Activated T-helper 1 cell treated with Interleukin-2 at 50 U/mL for 16 hours (primary cell): Measurements from ENCODE around the gene CDKN2AIPNL.
"Not testable (repeated sequence)": the region's sequence is repeated elsewhere in the genome, so short reads cannot be mapped to it uniquely, and the experiment has no call there.

ENCODE experiments used
- DNase-seq: peaks from one replicate; pipeline ENCODE4 v3.0.0-alpha.2; 2020; ENCODE audit warnings: low read depth

Gene CDKN2AIPNL

DNA sequence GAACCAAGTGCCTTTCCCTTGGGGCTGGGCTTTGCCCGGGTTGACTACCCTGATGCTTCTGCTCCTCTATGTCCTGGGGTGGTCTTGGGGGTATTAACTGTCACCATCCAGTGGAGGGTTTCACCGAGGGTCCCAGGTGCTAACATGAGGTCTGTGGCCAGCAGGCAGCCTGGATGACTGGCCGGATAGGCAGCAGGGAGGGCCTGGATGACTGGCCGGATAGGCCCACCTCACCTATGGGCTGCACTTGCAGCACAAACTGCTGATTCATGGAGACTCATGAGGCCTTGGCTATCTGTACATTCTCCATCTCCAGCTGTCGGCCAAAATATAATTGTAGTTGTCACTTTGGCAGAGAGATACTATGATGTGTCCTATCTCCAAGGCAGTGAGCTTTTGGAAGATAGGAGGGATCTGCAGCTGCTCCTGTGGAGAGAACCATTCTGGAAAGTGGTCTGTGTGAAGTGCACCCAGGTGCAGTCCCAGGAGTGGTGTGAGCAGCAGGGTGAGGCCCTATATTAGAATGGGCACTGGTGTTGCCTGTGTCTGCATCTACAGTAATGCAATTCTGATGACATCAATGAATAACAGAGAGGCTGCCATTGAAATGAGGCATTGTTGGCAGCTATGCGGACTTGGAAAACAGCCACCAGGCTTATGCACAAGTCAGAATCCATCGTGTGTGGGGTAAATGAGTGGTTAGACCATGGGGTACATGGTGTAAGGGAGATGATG is 26.3 kb upstream of the CDKN2AIPNL start:
- DNase-seq, result no peak

DNA sequence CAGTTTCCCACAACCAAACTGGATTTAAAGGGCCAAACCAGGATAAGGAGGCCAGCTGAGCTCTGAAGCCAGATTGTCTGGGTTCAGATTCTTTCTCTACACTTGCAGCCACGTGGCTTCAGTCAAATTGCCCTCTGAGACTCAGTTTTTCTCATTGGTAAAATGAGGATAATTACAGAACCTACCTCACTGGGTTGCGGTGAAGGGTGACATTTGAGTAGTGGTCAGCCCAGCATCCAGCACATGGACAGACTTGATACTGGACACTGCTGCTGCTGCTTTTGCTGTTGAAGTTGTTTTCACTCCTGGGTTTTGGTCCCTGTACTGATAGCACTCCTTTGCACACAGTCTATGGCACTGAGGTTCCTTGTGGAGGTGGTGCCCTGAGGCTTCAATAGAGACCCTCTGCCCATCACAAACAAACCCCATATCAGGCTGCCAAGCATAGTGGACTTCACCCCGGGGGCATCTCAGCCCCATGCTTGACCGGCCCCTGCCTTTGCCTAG is 25.7 kb upstream of the CDKN2AIPNL start:
- DNase-seq, result no peak

DNA sequence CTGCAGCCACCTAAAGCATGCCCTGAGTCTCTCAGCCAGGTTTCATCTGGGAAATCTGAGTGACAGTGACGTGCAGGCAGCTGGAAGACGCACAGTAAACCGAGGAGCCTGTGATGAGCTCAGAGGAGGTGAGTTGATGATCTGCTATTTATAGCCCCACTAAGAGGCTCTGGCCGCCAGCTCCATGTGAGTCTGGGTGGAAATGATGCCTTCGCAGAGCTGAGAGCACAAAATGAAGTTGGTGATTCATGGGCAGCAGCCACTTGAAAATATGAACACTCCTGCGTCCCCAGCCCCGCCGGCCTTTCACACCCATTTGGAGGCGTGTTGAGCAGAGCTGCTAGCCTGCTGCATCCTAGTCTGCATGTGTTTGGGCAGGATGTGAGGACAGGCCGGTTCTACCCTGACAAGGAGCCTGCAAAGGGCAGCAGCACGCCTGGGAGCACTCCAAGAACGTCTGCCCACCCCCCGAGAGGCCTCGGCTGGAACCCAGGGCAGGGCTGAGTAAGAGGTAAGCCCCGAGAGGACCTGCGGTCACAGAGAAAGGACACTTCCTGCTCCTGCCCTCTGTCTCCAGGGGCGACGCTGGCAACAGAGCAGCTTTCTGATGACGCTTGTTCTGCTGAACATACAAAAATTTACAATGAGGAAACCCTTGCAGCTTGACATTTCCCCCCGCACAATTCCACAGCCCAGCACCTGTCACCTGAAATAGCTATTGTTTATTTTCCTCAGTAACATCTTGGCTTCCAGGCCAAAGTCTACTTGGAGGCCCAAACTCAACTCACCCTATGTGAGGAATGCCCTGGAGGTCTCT is 25.1 kb upstream of the CDKN2AIPNL start:
- DNase-seq, result peak; percentile 25

DNA sequence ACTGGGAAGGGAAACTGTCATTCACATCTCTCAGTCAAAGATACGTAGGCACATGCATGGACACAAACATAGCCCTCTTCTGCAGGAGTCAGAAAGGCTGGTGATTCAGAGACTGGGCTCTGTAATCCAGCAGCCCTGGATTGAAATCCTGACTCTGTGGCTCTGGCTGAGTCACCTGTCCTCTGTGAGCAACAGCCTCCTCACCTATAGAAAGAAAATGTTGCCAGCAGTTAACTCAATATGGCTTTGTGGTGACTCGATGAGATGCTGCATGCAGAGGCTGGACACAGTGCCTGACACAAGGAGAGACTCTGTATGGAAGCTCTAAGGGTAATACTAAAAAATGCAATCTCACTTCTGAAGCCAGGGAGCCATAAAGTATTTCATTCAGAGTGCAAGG is 23.9 kb upstream of the CDKN2AIPNL start:
- DNase-seq, result no peak

DNA sequence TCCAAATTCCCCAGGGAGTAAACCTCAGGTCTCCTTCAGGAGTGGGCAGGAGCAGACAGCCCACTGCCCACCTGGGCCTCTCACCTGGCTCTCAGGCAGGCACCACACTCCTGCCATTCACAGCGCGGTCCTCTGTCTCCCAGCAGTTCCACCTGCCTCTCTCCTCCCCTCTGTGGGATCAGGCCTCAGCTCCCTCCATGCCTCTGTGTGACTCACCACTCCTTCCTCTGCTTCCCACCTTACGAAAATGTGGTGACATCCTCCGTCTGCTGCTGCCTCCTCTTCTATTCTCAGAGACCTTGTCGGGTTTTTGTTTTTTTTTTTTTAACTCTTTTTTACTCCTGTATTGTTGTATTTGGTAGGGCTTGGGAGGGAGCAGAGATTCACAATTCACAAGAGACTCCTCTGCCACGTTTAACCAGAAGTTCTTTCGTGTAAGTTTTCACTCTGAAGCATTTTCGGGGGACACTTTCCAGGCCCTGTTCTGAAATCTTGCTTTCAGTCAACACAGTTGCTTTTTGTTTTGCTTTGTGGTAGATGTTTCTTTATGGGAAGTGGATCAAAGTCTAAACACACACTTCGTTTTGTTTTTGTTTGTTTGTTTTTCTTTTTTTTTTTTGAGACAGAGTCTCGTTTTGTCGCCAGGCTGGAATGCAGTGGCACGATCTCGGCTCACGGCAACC is 21.1 kb upstream of the CDKN2AIPNL start:
- no peak for DNase-seq

DNA sequence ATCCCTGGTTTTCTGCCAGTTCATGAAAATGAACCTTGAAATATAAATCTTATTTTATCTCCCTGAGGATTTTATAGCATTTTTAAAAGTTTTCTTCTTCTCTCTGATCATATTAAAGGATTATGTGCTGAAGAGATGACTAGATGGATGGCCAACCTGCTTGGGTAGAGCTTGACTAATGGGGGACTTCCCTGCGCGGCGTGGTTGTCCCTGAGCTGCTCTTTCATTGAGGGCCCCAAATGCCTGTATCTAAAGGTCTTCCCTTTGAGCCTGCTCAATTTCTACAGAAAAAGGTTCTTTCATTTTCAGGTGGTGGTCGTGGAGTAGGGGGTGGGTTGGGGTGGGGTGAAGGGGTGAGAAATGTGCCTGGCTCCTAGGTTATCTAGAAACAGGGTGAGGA is 20.5 kb upstream of the CDKN2AIPNL start:
- no peak for DNase-seq

DNA sequence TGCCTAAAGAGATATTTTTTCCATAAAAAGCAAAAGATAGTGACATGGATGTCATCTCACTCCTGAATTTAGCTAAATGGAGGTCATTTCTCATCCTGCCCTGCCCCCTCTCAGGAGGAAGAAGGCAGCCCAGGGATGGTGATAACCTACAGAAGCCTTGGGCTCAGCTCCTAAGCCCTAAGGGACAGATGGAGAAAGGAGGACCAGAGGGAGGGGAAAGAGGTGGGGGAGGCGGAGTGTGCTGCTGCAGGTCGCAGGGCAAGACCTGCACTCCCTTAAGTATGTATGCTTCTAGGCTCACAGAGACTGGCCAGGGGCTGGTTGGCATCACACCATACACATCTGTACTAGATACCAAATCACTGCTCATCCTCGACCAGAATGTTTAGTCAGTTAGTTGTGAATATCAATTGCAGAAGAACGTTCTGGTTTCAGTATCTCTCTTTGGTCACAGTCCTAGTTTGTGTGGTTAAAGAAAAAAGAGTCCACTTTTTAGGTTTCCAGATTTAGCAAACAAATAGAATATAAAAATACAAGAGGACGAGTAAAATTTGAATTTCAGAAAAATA is 18.4 kb upstream of the CDKN2AIPNL start:
- DNase-seq, result no peak

DNA sequence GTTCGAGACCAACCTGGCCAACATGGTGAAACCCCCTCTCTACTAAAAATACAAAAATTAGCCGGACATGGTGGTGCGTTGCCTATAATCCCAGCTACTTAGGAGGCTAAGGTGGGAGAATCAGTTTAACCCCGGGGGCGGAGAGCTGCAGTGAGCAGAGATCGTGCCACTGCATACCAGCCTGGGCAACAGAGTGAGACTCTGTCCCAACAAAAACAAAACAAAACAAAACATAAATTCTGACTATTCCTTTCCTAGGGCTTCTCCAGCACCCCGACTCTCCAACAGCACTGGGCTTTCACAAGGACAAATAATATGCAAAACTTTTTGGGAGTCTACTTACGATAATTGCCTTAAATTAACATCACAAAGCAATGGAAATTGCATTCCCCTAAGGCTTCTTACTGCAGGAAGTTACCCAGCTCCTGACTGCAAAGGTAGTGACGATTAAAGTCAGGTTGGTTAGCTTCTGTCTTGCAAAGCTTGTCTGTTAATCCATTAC is 15.9 kb upstream of the CDKN2AIPNL start:
- DNase-seq, result no peak

DNA sequence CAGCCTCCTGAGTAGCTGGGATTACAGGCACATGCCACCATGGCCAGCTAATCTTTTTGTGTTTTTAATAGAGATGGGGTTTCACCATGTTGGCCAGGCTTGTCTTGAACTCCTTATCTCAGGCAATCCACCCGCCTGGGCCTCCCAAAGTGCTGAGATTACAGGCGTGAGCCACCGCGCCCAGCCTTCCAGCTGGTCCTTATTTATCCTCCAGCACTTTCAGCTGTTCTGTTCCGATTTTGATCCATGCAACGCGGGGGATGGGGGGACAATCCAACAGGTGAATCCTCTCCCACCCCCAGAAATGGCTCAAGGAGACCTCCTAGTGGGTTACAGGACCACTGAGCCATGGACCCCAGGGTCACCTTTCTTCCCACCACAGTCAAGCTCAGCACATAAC is 14.7 kb upstream of the CDKN2AIPNL start:
- DNase-seq, result no peak

DNA sequence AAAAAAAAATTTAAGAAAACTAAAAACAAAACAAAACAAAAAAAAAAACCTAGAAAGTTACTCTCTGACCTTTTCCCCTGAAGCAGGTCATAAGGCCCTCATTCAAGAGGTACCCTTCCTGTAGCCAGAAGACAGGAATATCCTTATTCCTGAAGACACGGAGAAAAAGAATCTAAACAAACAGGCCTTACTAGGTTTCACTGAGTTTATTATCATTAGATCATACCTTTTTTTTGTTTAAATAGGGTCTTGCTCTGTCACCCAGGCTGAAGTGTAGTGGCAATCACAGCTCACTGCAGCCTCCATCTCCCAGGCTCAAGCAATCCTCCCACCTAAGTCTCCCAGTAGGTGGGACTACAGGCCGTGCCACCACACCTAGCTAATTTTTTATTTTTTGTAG is 11.7 kb upstream of the CDKN2AIPNL start:
- no peak for DNase-seq

DNA sequence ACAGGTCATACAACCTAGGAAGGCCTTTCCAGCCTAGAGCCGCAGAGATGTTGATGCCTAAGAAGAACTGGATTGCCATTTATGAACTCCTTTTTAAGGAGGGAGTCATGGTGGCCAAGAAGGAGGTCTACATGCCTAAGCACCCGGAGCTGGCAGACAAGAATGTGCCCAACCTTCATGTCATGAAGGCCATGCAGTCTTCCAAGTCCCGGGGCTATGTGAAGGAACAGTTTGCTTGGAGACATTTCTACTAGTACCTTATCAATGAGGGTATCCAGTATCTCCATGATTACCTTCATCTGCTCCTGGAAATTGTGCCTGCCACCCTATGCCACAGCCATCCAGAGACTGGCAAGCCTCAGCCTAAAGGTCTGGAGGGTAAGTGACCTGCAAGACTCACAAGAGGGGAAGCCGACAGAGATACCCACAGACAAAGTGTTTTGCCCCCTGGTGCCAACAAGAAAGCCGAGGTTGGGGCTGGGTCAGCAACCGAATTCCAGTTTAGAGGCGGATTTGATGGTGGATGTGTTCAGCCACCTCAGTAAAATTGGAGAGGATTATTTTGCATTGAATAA is 11.2 kb upstream of the CDKN2AIPNL start:
- DNase-seq, result no peak

DNA sequence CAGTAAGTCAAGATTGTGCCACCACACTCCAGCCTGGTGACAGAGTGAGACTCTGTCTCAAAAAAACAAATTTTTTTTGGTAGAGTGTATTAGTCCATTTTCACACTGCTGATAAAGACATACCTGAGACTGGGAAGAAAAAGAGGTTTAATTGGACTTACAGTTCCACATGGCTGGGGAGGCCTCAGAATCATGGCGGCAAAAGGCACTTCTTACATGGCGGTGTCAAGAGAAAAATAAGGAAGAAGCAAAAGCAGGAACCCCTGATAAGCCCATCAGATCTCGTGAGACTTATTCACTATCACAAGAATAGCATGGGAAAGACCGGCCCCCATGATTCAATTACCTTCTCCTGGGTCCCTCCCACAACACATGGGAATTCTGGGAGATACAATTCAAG is 9.4 kb upstream of the CDKN2AIPNL start:
- not testable (repeated sequence) for DNase-seq

DNA sequence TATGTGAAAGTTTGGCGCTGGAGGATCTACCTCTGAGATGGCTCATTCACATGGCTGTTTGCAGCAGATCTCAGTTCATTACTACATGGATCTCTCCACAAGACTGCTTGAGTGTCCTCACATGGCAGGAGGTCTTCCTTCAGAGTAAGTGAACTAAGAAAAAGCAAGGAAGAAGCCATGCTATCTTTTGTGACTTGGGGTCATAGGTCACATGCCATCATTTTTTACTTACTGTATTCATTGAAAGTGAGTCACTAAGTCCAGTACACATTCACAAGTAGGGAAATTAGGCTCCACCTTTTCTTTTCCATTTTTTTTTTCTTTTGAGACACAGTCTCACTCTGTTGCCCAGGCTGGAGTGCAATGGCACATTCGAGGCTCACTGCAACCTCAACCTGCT is 8.7 kb upstream of the CDKN2AIPNL start:
- no peak for DNase-seq

DNA sequence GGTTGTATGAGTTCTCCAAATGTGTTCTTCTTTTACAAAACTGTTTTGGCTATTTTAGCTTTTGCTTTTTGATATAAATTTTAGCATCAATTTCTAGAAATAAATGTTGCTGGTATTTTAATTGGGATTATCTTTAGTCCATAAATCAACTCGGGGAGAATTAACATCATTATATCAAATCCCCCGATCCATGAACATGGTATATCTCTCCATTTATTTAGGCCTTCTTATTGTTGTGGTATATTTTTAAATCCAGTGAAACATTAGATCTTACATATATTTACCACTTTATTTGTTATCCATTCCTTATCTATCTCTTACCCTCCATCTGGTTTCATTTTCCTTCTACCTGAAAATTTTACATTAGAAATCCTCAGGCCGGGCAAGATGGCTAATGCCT is 7.3 kb upstream of the CDKN2AIPNL start:
- DNase-seq, result no peak

DNA sequence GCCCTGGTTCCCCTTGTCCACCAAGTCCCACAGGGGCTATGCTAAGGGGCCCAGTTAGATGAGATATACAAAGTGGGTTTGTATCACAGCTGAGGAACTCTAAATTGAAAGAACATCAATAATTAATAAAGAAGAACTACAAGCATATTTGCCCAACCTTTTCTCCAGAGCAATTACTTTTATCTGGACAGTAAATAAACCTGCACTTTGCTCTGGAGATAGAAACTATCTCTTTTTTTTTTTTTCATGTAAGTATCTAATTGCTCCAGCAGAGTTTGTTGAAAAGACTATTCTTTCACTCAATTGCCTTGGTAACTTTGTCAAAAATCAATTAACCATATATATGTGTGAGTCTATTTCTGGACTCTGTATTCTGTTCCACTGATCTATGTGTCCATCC is 6.0 kb upstream of the CDKN2AIPNL start:
- no peak for DNase-seq

DNA sequence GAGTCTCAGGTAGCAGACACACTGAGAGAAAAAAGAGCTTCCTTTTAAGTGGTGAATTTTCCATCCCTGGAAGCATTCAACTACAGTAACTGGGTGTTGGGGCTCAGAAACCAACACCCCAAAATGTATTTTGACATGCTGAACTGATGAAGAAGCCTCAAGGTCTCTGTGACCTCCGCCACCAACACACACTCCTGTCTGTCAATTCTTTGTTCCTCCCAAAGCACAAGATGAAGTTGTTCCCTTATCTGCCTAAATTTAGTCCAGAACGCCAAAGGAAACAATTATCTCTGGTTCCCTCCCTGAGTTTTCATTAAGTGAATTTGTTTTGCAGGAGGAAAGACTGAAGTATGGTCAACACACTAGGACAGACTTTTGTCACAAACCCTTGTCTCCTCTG is 1.4 kb upstream of the CDKN2AIPNL start:
- DNase-seq, result no peak

DNA sequence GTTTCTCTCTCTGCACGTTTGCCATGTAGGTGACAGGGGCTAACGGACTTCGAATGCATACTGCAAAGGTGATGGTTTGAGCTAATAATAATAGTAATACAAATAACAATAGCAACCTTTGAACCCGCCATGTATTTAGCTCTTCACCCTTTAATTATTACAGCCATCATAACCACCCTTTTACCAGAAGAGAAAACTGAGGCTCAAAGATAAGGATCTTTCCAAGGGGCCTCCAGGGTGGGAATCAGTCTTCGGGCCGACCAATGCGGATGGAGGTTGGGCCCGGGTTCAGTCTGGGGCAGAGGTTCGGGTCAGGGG is 494 bp downstream of the CDKN2AIPNL start:
- DNase-seq, result no peak

DNA sequence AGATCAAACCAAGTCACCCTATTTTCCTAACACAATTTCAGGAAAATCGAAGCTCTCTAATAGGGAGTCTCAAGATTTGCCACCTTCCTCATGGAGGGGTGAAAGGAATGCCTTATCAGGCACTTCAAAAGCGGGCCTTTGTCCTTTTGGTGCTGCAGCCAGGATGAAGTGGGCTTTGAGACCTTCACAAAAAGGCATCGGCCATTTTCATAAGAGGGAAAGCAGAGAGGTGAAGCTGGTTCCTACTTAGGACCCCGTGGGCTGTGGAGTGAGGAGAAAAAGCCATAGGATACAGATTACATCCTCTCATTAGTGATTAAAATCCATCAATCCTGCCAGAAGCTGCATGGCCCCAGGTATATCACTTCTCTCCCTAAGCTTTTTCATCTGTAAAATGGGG is 859 bp downstream of the CDKN2AIPNL start:
- no peak for DNase-seq

DNA sequence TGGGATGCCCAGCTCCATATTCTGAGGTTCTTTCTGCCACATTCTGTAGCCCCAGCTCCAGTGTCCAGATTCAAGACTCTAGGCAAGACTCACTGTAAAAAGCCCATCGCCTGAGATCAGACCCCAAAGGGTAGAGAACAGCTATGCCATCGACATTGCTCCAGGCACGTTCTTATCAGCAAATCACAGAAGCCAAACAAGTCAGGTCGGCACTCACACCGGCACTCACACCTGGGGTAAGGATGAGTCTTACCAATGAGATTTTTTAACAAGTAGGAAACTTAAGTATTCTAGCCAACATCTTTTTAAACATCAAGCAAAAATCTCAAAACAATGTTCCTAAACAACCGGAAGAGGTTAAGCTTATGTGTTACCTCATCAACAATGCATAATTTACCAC is 2.4 kb downstream of the CDKN2AIPNL start:
- DNase-seq, result no peak

DNA sequence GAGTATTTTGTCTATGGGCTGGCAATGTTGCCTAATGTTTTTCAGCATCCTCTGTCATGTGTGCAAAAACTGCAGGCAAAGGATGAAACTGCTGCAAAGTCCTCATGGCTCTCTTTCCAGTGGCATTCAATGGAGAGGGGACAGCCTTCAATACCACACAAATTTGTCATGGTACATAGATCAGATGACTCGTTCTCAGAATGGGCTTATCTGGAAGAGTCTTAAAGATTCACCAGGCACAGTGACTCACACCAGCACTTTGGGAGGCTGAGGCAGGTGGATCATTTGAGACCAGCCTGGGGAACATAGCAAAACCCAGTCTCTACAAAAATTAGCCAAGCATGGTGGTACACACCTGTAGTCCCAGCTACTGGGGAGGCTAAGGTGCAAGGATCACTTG is 5.3 kb downstream of the CDKN2AIPNL start:
- DNase-seq, result no peak

DNA sequence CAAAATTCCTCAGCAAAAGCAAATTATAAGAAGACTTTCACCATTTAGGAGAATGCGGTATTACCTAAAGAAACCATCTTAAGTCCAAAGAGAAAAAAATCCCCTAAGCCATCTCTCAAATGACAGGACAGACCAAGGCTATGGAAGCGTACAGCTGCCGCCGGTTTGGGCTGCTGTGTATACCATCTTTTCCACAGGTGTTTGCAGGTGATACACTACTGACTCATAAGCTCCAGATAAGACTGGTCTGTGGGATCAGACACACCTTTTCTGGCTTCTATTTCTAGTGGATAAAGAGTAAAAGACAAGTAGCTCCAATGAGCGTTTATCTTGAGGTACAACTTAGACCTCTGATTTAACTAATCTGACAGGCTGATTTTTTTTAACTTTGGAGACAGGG is 7.7 kb downstream of the CDKN2AIPNL start:
- no peak for DNase-seq

DNA sequence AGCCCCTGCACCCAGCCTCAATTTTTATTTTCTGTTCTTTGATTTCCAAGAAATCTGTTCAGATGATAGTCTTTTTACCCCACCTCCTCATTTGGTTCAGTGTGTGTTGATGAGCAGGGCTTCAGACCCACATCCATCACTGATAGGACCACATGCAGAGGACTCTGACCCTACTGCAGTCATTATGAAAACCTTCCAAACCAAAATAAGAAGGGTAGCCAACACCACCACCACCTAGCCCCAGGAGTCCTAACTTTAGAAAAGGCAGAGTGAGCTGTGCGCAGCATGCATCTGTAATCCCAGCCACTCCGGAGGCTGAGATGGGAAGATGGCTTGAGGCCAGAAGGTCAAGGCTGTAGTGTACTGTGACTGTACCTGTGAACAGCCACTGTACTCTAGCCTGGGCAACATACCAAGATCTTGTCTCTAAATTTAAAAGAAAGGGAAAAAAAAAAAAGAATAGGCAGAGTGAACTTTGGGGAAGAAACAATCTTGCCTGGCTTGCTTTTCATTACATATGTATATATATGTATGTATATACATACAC is 13.0 kb downstream of the CDKN2AIPNL start:
- DNase-seq, result no peak
